Testis (tissue), 3 donors: ENCODE data around the gene OLFML1. TPM values are rescaled to one million over a fixed set of nuclear protein-coding genes. Genes with fewer than 3 reads are reported as not detected.

ENCODE experiments used
- DNase-seq: peaks from one replicate; pipeline ENCODE4 v3.0.0-alpha.2; 2019
- H3K27ac ChIP-seq, 2 donors: fragments of 200-600 bp; sonication (generic); one replicate each; pipeline ENCODE4 v1.5.1; 2019
- H3K27me3 ChIP-seq: fragments of 200-600 bp; sonication (generic); one replicate; pipeline ENCODE4 v1.5.1; 2019
- H3K36me3 ChIP-seq: fragments of 200-600 bp; sonication (generic); one replicate; pipeline ENCODE4 v1.5.1; 2017; ENCODE audit warnings: low read depth; ENCODE audit errors: missing control alignments
- H3K4me1 ChIP-seq: fragments of 200-600 bp; sonication (generic); one replicate; pipeline ENCODE4 v1.5.1; 2019
- H3K4me3 ChIP-seq, 2 donors: fragments of 200-600 bp; sonication (generic); one replicate each; pipeline ENCODE4 v1.5.1; 2017 to 2019
- H3K9me3 ChIP-seq: fragments of 200-600 bp; sonication (generic); one replicate; pipeline ENCODE4 v1.5.1; 2017
- POLR2A ChIP-seq: fragments of 450-650 bp; IDR thresholded peaks from one replicate; pipeline ENCODE4 v1.6.1; 2017; ENCODE audit warnings: antibody characterized with exemption, mild to moderate bottlenecking, moderate library complexity
- WGBS, 2 donors: methylation state at CpG; one replicate each; pipeline ENCODE4 v1.1.5; 2018; 5-methylcytosine and 5-hydroxymethylcytosine counted together
- intact Hi-C: fragments of 100-400 bp; cut with DNase I; formaldehyde crosslinking; loops from one replicate; pipeline ENCODE4 v1.15.1; 2023; ENCODE audit warnings: low total_unique reads
- polyA plus RNA-seq: library from polyadenylated mRNA; stranded (reverse); fragments of 350-450 nt; fragmentation: Illumina TruSeq; extraction: RNeasy Lipid Tissue Mini Kit (QIAGEN cat#74804); gene quantifications from one replicate; pipeline ENCODE4 v1.2.3, GENCODE V29; 2014; ENCODE audit warnings: low read depth, low replicate concordance; ENCODE audit not compliant: insufficient read depth
- total RNA-seq, 2 donors: library from RNA; depleted of rRNA; stranded (reverse); fragments of >200 nt; gene quantifications; one replicate each; pipeline ENCODE4 v1.2.3, GENCODE V29; 2016
- TF ChIP-seq, protein P1 (sequence below), 3 experiments: fragments of 450-650 bp in 2 of 3; fragments of 200-600 bp in 1 of 3; sonication (generic) in 1 of 3; IDR thresholded peaks; one replicate each; pipeline ENCODE4 v1.5.1; 2016 to 2019; ENCODE audit warnings: antibody characterized with exemption in 3 of 3, mild to moderate bottlenecking in 2 of 3, moderate library complexity in 1 of 3

Gene OLFML1
- total and polyA plus RNA-seq, 3 donors from 2014 or later, result 2.9 to 15.3 (median 3.0) TPM

DNA sequence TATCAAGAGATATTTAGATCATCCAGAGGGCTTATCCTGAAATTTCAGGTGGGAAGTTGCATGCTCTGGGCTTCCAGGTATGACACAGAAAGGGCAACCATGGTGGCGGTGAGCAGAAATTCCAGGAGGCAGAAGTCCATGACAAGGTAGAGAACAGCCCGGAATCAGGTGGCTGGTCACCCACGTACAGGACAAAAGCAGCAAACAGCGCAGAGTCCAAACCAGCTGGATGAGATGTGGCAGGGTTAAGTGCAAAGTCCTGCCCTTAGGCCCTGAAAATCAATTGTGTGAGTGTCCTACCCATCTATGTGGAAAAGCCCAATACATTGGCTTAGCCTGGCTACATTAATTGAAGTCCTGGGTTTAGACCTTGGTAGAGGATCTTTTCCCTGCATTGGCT lies 40.1 kb downstream of the OLFML1 start:
- intact Hi-C loops, result no loop called here
- no peak for DNase-seq
- no peaks in the 10 kb centered on the region for H3K27me3 ChIP-seq
- WGBS, 2 donors, result 92 to 99% methylated on average over 4 of the region's 4 CpGs
- no peak overlapping the region for H3K4me3 ChIP-seq
- H3K4me1 ChIP-seq, result peaks cover 5% of the 10 kb centered on the region
- no peaks in the 10 kb centered on the region for H3K36me3 ChIP-seq
- TF ChIP-seq POLR2A, result no peak
- TF ChIP-seq, protein P1, sequence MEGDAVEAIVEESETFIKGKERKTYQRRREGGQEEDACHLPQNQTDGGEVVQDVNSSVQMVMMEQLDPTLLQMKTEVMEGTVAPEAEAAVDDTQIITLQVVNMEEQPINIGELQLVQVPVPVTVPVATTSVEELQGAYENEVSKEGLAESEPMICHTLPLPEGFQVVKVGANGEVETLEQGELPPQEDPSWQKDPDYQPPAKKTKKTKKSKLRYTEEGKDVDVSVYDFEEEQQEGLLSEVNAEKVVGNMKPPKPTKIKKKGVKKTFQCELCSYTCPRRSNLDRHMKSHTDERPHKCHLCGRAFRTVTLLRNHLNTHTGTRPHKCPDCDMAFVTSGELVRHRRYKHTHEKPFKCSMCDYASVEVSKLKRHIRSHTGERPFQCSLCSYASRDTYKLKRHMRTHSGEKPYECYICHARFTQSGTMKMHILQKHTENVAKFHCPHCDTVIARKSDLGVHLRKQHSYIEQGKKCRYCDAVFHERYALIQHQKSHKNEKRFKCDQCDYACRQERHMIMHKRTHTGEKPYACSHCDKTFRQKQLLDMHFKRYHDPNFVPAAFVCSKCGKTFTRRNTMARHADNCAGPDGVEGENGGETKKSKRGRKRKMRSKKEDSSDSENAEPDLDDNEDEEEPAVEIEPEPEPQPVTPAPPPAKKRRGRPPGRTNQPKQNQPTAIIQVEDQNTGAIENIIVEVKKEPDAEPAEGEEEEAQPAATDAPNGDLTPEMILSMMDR (IDR thresholded peaks at IDR 0.05), result no peak
- no peaks in the 10 kb centered on the region for H3K9me3 ChIP-seq
- H3K27ac ChIP-seq, result no peak overlapping the region

DNA sequence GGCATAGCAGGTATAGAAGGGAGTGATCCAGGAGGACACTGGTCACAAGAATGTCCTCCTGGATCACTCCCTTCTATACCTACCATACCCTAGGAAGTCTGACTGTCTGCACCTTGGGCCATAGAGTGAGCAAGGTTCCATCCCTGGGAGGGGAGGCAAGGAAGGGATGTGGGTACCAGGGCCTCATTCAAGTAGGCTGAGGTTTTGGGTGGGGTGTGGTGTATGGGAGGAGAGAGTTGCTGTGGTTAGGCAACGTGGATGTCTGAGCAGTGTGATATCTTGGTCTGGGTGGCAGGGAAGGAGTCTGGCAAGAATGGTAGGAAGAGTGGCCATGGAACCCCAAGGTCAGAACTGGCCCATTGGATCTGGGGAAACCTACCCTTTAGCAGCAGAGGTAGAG lies 41.7 kb downstream of the OLFML1 start:
- Histone ChIP-seq H3K27ac (no peak overlapping the region), H3K27me3 (no peaks in the 10 kb centered on the region), H3K9me3 (no peaks in the 10 kb centered on the region), H3K4me1 (no peaks in the 10 kb centered on the region), H3K36me3 (no peaks in the 10 kb centered on the region), H3K4me3 (no peak overlapping the region)
- intact Hi-C loops, result no loop called here
- DNase-seq, result no peak
- TF ChIP-seq, protein P1 (IDR thresholded peaks at IDR 0.05), result no peak
- 75 to 91% methylated on average over 1 of the region's 1 CpG for WGBS, 2 donors

DNA sequence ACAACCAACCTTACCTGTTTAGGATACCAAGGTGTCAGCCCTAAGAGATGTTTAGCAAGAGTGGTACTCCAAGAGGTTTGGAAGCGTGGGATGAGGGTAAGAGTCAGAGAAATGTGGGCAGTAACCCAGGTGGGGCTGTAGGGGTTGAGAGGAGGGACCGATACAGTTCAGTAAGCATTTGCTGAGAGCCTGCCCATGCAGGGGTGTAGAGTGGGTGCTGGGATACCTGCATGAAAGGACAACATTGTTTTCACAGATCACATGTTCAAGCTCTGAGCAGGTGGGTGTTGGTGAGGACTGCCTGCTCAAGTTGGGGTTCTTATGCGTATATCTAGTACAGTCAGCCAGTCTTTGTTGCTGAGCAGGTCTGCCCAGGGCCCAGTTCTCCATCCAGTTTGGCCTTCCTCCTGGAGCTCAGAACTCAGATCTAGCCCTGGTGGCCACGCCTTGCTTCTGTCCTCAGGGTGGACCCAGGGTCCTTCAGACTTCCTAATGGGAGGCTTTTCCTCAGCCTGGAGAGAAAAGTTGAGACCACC lies 43.3 kb downstream of the OLFML1 start:
- no peaks in the 10 kb centered on the region for H3K4me1 ChIP-seq
- WGBS, 2 donors, result 90% methylated on average over 2 to 4 of the region's 4 CpGs
- intact Hi-C loops, result no loop called here

DNA sequence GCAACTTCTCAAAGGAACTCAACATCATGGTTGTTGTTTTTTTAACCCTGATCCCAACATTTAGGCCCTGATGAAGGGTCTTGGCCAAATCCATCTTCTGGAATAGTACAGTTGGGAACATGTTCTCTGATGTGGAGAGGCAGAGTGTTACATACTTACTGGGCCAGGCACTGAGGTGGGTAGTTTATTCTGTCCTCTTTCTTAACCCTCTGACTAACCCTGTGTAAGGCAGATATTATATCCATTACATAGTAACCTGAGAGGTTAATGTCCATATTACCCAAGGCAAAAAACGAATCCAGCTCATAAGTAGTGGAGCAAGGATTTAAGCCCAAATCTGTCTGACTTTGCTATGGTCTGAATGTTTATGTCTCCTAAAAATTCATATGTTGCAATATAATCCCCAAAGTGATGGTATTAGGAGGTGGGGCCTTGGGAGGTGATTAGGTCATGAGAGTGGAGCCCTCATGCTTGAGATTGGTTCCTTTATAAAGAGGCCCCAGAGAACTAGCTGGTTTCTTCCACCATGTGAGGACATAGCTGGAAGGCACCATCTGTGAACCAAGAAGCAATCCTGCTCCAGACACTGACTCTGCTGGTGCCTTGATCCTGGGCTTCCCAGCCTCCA lies 44.8 kb downstream of the OLFML1 start:
- WGBS, 2 donors, result 91% methylated on average over 1 of the region's 1 CpG
- no peak overlapping the region for H3K27ac ChIP-seq
- no peak for DNase-seq

More for the DNA sequence above, 43.3 kb downstream of the OLFML1 start:
- H3K4me3 ChIP-seq, result no peak overlapping the region
- no peaks in the 10 kb centered on the region for H3K9me3 ChIP-seq
- no peak for DNase-seq
- H3K27ac ChIP-seq, result no peak overlapping the region
- H3K36me3 ChIP-seq, result no peaks in the 10 kb centered on the region
- no peaks in the 10 kb centered on the region for H3K27me3 ChIP-seq
- TF ChIP-seq, protein P1 (IDR thresholded peaks at IDR 0.05), result no peak
- no peak for TF ChIP-seq POLR2A

More for the DNA sequence above, 44.8 kb downstream of the OLFML1 start:
- no peaks in the 10 kb centered on the region for H3K36me3 ChIP-seq
- TF ChIP-seq POLR2A, result no peak
- TF ChIP-seq, protein P1 (IDR thresholded peaks at IDR 0.05), result no peak
- H3K4me1 ChIP-seq, result no peaks in the 10 kb centered on the region
- H3K9me3 ChIP-seq, result no peaks in the 10 kb centered on the region
- no peaks in the 10 kb centered on the region for H3K27me3 ChIP-seq
- intact Hi-C loops, result no loop called here
- H3K4me3 ChIP-seq, result no peak overlapping the region
